Activated CD4-positive, alpha-beta memory T cell treated with anti-CD3 and anti-CD28 coated beads for 36 hours (primary cell): ENCODE results near the gene HSD3B7. TPM values are rescaled to one million over a fixed set of nuclear protein-coding genes. Genes with fewer than 3 reads are reported as not detected.

ENCODE experiments used
- CTCF ChIA-PET: fragments of 350-600 bp; sonication (Branson Sonifier 250); formaldehyde crosslinking; loops from one replicate; lab custom pipeline; 2021; ENCODE audit warnings: antibody characterized with exemption, inconsistent platforms; lab: Charles Lee
- POLR2A ChIA-PET: fragments of 350-600 bp; sonication (Branson Sonifier 250); formaldehyde crosslinking; loops from one replicate; lab custom pipeline; 2021; ENCODE audit warnings: antibody characterized with exemption; lab: Charles Lee
- DNase-seq: peaks from one replicate; pipeline ENCODE4 v3.0.0-alpha.2; 2020
- H3K27ac Mint-ChIP-seq: one replicate; pipeline ENCODE4 v1.8.0; 2021; ENCODE audit warnings: mixed read lengths
- H3K27me3 Mint-ChIP-seq: one replicate; pipeline ENCODE4 v1.8.0; 2021; ENCODE audit warnings: mixed read lengths
- H3K36me3 Mint-ChIP-seq: one replicate; pipeline ENCODE4 v1.8.0; 2021; ENCODE audit warnings: mixed read lengths
- H3K4me1 Mint-ChIP-seq: one replicate; pipeline ENCODE4 v1.8.0; 2021; ENCODE audit warnings: low read depth, mixed read lengths
- H3K4me3 Mint-ChIP-seq: one replicate; pipeline ENCODE4 v1.8.0; 2021; ENCODE audit warnings: mild to moderate bottlenecking, mixed read lengths
- H3K9me3 Mint-ChIP-seq: one replicate; pipeline ENCODE4 v1.8.0; 2021; ENCODE audit warnings: mixed read lengths
- intact Hi-C: fragments of 100-400 bp; cut with micrococcal nuclease; formaldehyde crosslinking; loops from one replicate; pipeline ENCODE4 v1.15.1; 2023
- total RNA-seq, 2 experiments: library from RNA; stranded (reverse); gene quantifications; one replicate each; pipeline ENCODE4 v1.2.3, GENCODE V29; 2021

HSD3B7 gene
- total RNA-seq, 2 experiments from 2014 or later = 2.2 TPM

GRCh38 chr16:30985401-30986128 lies 558 bp downstream of the HSD3B7 start:
- POLR2A ChIA-PET = no interaction called here
- Mint-ChIP-seq H3K4me3 (no peak overlapping the region), H3K4me1 (no peaks in the 10 kb centered on the region), H3K9me3 (no peaks in the 10 kb centered on the region), H3K36me3 (peaks cover 6% of the 10 kb centered on the region), H3K27ac (no peak overlapping the region), H3K27me3 (no peaks in the 10 kb centered on the region)
- intact Hi-C loops = loop anchor here (2.0 to 10.0 kb wide), 2 partner anchors 109 to 459 kb away; partner anchors contain the start of genes VKORC1 and ZNF843
- DNase-seq = peak; percentile 24
- CTCF ChIA-PET = interaction anchor here (0.7 to 3.8 kb wide), 25 partner anchors 10 to 882 kb away, joined by 3 to 37 read pairs (median 5); partner anchors contain the start of genes KAT8, STX4, VKORC1 and ZNF646

DNA sequence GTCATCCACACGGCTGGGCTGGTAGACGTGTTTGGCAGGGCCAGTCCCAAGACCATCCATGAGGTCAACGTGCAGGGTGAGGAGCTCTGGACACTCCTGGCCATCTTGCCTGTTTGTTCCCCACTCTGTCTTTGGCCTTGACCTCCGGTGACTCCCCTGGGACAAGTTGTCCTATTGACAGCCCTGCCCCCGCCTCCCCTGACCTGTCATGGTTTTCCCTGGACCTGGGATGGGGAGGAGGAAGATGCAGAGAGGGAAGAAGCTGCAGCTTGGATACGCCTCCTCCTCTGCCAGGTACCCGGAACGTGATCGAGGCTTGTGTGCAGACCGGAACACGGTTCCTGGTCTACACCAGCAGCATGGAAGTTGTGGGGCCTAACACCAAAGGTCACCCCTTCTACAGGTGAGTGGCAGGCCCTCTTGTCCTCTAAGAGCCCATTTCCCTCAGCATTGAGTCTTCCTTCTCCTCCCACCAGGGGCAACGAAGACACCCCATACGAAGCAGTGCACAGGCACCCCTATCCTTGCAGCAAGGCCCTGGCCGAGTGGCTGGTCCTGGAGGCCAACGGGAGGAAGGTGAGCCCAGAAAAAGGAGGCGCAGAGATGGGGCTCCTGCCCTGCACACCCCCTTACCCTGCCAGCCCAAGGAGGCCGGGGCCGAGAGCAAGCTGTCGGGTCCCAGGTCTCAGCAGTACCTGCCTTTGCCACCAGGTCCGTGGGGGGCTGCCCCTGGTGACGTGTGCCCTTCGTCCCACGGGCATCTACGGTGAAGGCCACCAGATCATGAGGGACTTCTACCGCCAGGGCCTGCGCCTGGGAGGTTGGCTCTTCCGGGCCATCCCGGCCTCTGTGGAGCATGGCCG lies 1.4 kb downstream of the HSD3B7 start:
- H3K27me3 Mint-ChIP-seq = no peaks in the 10 kb centered on the region
- no peak overlapping the region for H3K4me3 Mint-ChIP-seq
- no peaks in the 10 kb centered on the region for H3K9me3 Mint-ChIP-seq
- POLR2A ChIA-PET = no interaction called here
- H3K36me3 Mint-ChIP-seq = peaks cover 4% of the 10 kb centered on the region
- intact Hi-C loops = loop anchor here (10.0 kb wide), 1 partner anchor 458 kb away; the partner anchor contains the start of gene ZNF843
- CTCF ChIA-PET = interaction anchor here (1.2 to 3.8 kb wide), 13 partner anchors 12 to 882 kb away, joined by 3 to 37 read pairs (median 7); partner anchors contain the start of genes VKORC1, ZNF646, ZNF668 and ZNF843
- DNase-seq = no peak
- H3K4me1 Mint-ChIP-seq = no peaks in the 10 kb centered on the region
- H3K27ac Mint-ChIP-seq = no peak overlapping the region

DNA sequence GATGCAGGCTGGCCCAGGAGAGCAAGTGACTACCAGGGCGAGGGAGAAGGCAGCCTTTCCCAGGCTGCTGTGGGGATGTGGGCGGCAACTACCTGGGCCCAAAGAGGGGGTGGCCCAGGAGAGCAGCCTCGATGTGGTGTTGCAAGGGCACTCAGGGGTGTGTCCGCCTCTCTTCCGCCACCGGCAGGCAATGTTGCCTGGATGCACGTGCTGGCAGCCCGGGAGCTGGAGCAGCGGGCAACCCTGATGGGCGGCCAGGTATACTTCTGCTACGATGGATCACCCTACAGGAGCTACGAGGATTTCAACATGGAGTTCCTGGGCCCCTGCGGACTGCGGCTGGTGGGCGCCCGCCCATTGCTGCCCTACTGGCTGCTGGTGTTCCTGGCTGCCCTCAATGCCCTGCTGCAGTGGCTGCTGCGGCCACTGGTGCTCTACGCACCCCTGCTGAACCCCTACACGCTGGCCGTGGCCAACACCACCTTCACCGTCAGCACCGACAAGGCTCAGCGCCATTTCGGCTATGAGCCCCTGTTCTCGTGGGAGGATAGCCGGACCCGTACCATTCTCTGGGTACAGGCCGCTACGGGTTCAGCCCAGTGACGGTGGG lies 2.7 kb downstream of the HSD3B7 start:
- no peaks in the 10 kb centered on the region for H3K4me1 Mint-ChIP-seq
- peaks cover 2% of the 10 kb centered on the region for H3K36me3 Mint-ChIP-seq
- no peak overlapping the region for H3K4me3 Mint-ChIP-seq
- intact Hi-C loops = loop anchor here (10.0 kb wide), 1 partner anchor 457 kb away; the partner anchor contains the start of gene ZNF843
- POLR2A ChIA-PET = no interaction called here
- no peak for DNase-seq
- no peaks in the 10 kb centered on the region for H3K27me3 Mint-ChIP-seq
- no peak overlapping the region for H3K27ac Mint-ChIP-seq
- CTCF ChIA-PET = no interaction called here
- no peaks in the 10 kb centered on the region for H3K9me3 Mint-ChIP-seq

DNA sequence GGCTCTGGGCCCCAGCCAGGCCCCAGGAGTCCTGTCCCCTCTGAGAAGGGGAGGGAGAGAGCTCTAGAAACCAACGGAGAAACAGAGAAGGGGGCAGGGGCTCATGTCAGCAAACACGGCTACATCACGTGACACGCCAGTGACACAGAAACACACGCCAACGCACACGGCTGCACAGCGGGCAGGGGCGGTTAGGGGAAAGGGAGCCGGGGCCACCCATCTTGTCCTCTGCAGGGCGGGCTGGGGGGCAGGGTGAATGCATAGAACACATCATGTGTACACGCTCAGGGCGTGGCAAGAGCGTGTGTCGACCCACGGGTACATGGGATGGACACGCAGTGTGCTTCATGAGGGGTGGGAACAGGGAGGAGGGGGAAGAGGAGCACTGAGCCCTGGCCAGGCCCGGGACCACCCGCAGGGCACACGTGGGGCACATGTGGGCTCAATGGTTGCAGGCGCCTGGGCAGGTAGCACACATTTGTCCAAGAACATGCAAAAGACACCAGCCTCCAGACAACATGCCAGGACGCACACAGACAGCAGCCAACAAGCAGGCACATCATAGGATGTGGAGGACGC lies 4.6 kb downstream of the HSD3B7 start:
- CTCF ChIA-PET = no interaction called here
- POLR2A ChIA-PET = no interaction called here
- H3K36me3 Mint-ChIP-seq = no peaks in the 10 kb centered on the region
- intact Hi-C loops = loop anchor here (10.0 kb wide), 2 partner anchors 455 to 875 kb away; partner anchors contain the start of gene ZNF843
- peaks cover 3% of the 10 kb centered on the region for H3K4me1 Mint-ChIP-seq
- DNase-seq = no peak
- no peaks in the 10 kb centered on the region for H3K9me3 Mint-ChIP-seq
- H3K4me3 Mint-ChIP-seq = no peak overlapping the region
- no peak overlapping the region for H3K27ac Mint-ChIP-seq
- H3K27me3 Mint-ChIP-seq = peaks cover under 1% of the 10 kb centered on the region

DNA sequence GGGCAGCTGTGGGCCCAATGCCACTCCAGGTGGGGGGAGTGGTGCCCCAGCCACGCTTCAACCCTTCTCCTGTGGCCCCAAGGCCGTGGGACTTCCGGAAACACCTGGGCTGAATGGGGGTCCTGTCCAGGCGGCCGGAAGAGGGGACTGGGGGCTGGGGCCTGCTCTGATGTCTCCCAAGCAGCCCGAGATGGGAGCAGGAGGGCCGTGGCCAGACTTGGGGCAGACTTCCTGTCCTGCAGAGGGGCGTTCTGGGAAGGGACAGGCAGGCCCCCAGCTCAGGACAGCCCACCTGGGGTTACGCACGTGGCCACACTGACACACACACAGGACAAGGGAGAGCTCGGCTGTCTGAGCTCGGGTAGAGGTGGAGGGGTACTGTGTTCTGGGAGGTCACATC lies 5.1 kb downstream of the HSD3B7 start:
- ChIA-PET CTCF (no interaction called here), POLR2A (no interaction called here)
- Mint-ChIP-seq H3K4me1 (peaks cover 5% of the 10 kb centered on the region), H3K9me3 (no peaks in the 10 kb centered on the region), H3K4me3 (no peak overlapping the region), H3K27ac (no peak overlapping the region), H3K36me3 (no peaks in the 10 kb centered on the region), H3K27me3 (peaks cover 1% of the 10 kb centered on the region)
- no peak for DNase-seq
- intact Hi-C loops = loop anchor here (10.0 kb wide), 1 partner anchor 875 kb away; no protein-coding TSS in a partner anchor

- H3K4me1 Mint-ChIP-seq = peaks cover 5% of the 10 kb centered on the region
- H3K9me3 Mint-ChIP-seq = no peaks in the 10 kb centered on the region
- H3K36me3 Mint-ChIP-seq = no peaks in the 10 kb centered on the region
- POLR2A ChIA-PET = interaction anchor here (0.6 kb wide), 1 partner anchor 107 kb away, joined by 3 read pairs; no protein-coding TSS in a partner anchor
- peaks cover 1% of the 10 kb centered on the region for H3K27me3 Mint-ChIP-seq
- DNase-seq = no peak
- H3K4me3 Mint-ChIP-seq = no peak overlapping the region
- no peak overlapping the region for H3K27ac Mint-ChIP-seq
- intact Hi-C loops = loop anchor here (10.0 kb wide), 1 partner anchor 874 kb away; no protein-coding TSS in a partner anchor
- CTCF ChIA-PET = no interaction called here
Measured at GRCh38 chr16:30991052-30991451, 6.0 kb downstream of the HSD3B7 start.

- intact Hi-C loops = loop anchor here (10.0 kb wide), 1 partner anchor 872 kb away; no protein-coding TSS in a partner anchor
- H3K4me3 Mint-ChIP-seq = no peak overlapping the region
- CTCF ChIA-PET = no interaction called here
Measured at GRCh38 chr16:30992276-30992780, 7.3 kb downstream of the HSD3B7 start.

GRCh38 chr16:30992931-30993816 lies 8.2 kb downstream of the HSD3B7 start:
- CTCF ChIA-PET = interaction anchor here (0.7 to 1.2 kb wide), 3 partner anchors 8 to 149 kb away, joined by 3 to 6 read pairs (median 3); partner anchors contain the start of gene HSD3B7
- DNase-seq = no peak
- no peaks in the 10 kb centered on the region for H3K9me3 Mint-ChIP-seq
- intact Hi-C loops = loop anchor here (10.0 kb wide), 1 partner anchor 872 kb away; no protein-coding TSS in a partner anchor
- POLR2A ChIA-PET = no interaction called here
- no peak overlapping the region for H3K27ac Mint-ChIP-seq
- H3K4me1 Mint-ChIP-seq = peaks cover 12% of the 10 kb centered on the region
- no peak overlapping the region for H3K4me3 Mint-ChIP-seq
- peaks cover 1% of the 10 kb centered on the region for H3K27me3 Mint-ChIP-seq
- no peaks in the 10 kb centered on the region for H3K36me3 Mint-ChIP-seq

More at GRCh38 chr16:30992276-30992780, 7.3 kb downstream of the HSD3B7 start:
- no peak for DNase-seq
- Mint-ChIP-seq H3K4me1 (peaks cover 12% of the 10 kb centered on the region), H3K9me3 (no peaks in the 10 kb centered on the region), H3K36me3 (no peaks in the 10 kb centered on the region), H3K27ac (no peak overlapping the region), H3K27me3 (peaks cover 1% of the 10 kb centered on the region)
- POLR2A ChIA-PET = no interaction called here

DNA sequence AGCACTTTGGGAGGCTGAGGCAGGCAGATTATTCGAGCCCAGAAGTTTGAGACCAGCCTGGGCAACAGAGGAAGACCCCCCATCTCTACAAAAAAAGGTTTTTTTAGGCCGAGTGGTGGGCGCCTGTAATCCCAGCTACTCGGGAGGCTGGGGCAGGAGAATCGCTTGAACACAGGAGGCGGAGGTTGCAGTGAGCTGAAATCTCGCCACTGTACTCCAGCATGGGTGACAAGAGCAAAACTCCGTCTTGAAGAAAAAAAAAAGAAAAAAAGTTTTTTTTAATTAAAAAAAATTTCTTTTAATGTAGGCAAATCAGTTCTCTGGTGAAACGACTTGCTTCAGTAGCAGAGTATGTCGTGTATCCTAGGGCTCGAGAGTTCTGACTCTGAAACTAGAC lies 10.9 kb downstream of the HSD3B7 start:
- H3K9me3 Mint-ChIP-seq = no peaks in the 10 kb centered on the region
- H3K36me3 Mint-ChIP-seq = no peaks in the 10 kb centered on the region
- H3K4me1 Mint-ChIP-seq = peaks cover 12% of the 10 kb centered on the region
- DNase-seq = no peak
- H3K27me3 Mint-ChIP-seq = peaks cover 1% of the 10 kb centered on the region
- intact Hi-C loops = loop anchor here (5.0 to 10.0 kb wide), 3 partner anchors 39 to 869 kb away; partner anchors contain the start of gene SETD1A
- peak overlapping the region; percentile 30 for H3K4me3 Mint-ChIP-seq
- ChIA-PET CTCF (interaction anchor here (1.8 kb wide), 1 partner anchor 146 kb away, joined by 7 read pairs; no protein-coding TSS in a partner anchor), POLR2A (no interaction called here)
- H3K27ac Mint-ChIP-seq = no peak overlapping the region

DNA sequence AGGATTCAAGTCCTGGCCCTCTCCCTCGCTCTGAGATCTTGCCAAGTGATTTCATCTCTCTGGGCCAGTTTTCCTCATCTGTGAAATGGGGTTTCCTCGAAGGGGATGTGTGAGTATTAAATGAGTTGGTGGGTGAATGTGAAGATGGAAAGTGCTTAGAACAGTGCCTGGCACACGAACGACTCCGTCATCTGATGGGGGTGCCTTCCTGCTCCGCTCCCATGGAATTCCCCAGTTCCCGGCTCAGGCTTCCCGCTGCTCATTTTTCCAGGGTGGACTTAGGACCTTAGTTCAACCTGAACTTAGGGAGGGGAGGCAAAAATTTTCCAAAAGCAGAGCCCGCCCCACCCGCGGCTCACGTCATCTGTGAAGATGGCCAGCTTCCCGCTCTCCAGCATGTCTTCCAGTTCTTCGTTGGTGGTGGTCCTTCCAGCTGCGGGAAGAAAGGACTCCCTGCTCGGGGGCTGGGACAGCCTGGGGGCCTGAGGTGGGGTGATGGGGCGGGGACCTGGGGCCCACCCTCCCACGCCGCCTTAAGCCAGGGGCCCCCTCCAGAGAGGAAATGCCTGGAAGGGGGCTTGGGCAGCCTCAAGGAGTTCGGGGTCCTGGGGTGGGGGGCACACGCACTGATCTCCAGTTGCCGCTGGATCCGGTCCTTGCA lies 11.4 kb downstream of the HSD3B7 start:
- Mint-ChIP-seq H3K4me3 (peak overlapping the region; percentile 73), H3K36me3 (no peaks in the 10 kb centered on the region), H3K4me1 (peaks cover 12% of the 10 kb centered on the region), H3K27ac (no peak overlapping the region), H3K27me3 (peaks cover 1% of the 10 kb centered on the region), H3K9me3 (no peaks in the 10 kb centered on the region)
- no peak for DNase-seq
- CTCF ChIA-PET = interaction anchor here (0.5 to 1.8 kb wide), 4 partner anchors 12 to 162 kb away, joined by 3 to 7 read pairs (median 3); no protein-coding TSS in a partner anchor
- intact Hi-C loops = loop anchor here (5.0 to 10.0 kb wide), 3 partner anchors 39 to 868 kb away; partner anchors contain the start of gene SETD1A
- POLR2A ChIA-PET = interaction anchor here (0.6 kb wide), 1 partner anchor 912 kb away, joined by 3 read pairs; no protein-coding TSS in a partner anchor
